Measurements from ENCODE around the gene IRS2. TPM values are rescaled to one million over a fixed set of nuclear protein-coding genes. Genes with fewer than 3 reads are reported as not detected.

IRS2 gene
- total and polyA plus RNA-seq, 2 of the 8 experiments (the other 6 are each of a cell fraction or from before 2014, with no cell fraction given): 2.6 to 17.0 TPM

DNA sequence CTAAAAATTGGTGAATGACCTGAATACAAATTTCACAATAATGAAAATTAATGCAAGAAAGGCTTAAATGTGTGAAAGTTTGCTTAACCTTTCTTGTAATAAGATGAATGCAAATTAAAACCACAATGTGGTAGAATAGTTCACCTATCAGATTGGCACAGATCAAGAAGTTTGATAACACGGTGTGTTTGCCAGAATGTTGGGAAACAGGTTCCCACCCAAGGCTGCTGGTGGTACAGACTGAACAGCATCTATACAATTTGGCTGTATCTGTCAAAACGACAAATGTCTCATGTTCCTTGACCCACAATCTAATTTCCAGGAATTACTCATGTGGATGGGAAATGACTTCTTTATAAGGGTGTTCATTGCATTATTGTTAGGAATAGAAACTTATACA lies 8.6 kb upstream of the IRS2 start:
- H3K56ac ChIP-seq (replicated peaks; ENCODE audit: insufficient read length, low read depth, low read length): no peak overlapping the region
- POLR2A ChIA-PET (ENCODE audit: partially characterized antibody): no interaction called here
- no peak overlapping the region for H2BK20ac ChIP-seq (ENCODE audit: low read length)
- H3K9me3 ChIP-seq (ENCODE audit: insufficient read depth in 2 of 2, low read depth in 1 of 2, low read length in 1 of 2): no peaks in the 10 kb centered on the region
- H2BK15ac ChIP-seq (ENCODE audit: low read length): no peak overlapping the region
- peaks cover 0 to 4% (median 4%) of the 10 kb centered on the region in 4 experiments; a peak in 4 of 7 replicates for H3K4me1 ChIP-seq (replicated peaks in 1 of 4; ENCODE audit: control insufficient read depth in 3 of 4, insufficient read depth in 4 of 4, low read length in 3 of 4)
- no peak overlapping the region for H3K23ac ChIP-seq (ENCODE audit: insufficient read length)
- no peaks in the 10 kb centered on the region for H4K20me1 ChIP-seq (replicated peaks in 1 of 2; ENCODE audit: control insufficient read depth in 1 of 2, insufficient read depth in 2 of 2, low read length in 2 of 2)
- WGBS, 2 experiments (ENCODE audit: extremely low coverage in 1 of 2, insufficient coverage in 1 of 2, insufficient read length in 1 of 2, insufficient replicate concordance in 2 of 2, low coverage in 1 of 2, low lambda C conversion rate in 2 of 2, missing lambda C conversion rate in 1 of 2): 70% methylated on average over 2 of the region's 2 CpGs; no CpG with 5 or more reads in 1 of the 2 experiments
- no peaks in the 10 kb centered on the region for H3K79me1 ChIP-seq (ENCODE audit: low read depth, low read length)
- H4K91ac ChIP-seq (replicated peaks; ENCODE audit: insufficient read length, low read length): no peak overlapping the region
- H3K79me2 ChIP-seq (ENCODE audit: control insufficient read depth in 1 of 2, insufficient read depth in 2 of 2, low read length in 2 of 2): no peaks in the 10 kb centered on the region
- no peak overlapping the region for H2AFZ ChIP-seq (ENCODE audit: low read length)
- H3K9ac ChIP-seq (replicated peaks in 1 of 4; ENCODE audit: extremely low read depth in 1 of 4, low read depth in 3 of 4, low read length in 3 of 4): no peak overlapping the region
- H4K8ac ChIP-seq (ENCODE audit: extremely low read depth, insufficient read depth, low read length): no peak overlapping the region
- no peak overlapping the region for H2BK120ac ChIP-seq (replicated peaks; ENCODE audit: low read depth, low read length)
- H3K23me2 ChIP-seq (ENCODE audit: low read depth, low read length): no peaks in the 10 kb centered on the region
- H3K27ac ChIP-seq (ENCODE audit: low read depth, low read length): no peak overlapping the region
- no peak overlapping the region for H2BK5ac ChIP-seq (ENCODE audit: low read depth, low read length)
- DNase-seq (ENCODE audit: low read depth in 1 of 2, low spot score in 2 of 2) (no peak), FAIRE-seq (peak; percentile 7)
- H3K4ac ChIP-seq (replicated peaks; ENCODE audit: insufficient read length, low read depth, low read length): no peak overlapping the region
- H3K36me3 ChIP-seq (ENCODE audit: control insufficient read depth in 2 of 4, insufficient read depth in 4 of 4, low read length in 3 of 4): no peaks in the 10 kb centered on the region
- no peak overlapping the region for H3K4me3 ChIP-seq (ENCODE audit: extremely low read depth in 1 of 4, insufficient read depth in 2 of 4, low read depth in 3 of 4, low read length in 4 of 4)
- H2BK12ac ChIP-seq (ENCODE audit: low read depth, low read length): no peak overlapping the region
- H2AK5ac ChIP-seq (ENCODE audit: low read depth, low read length): no peak overlapping the region
- no peak overlapping the region for H3K14ac ChIP-seq (ENCODE audit: insufficient read length)
- no peak overlapping the region for H3K18ac ChIP-seq (ENCODE audit: extremely low read depth, low read length)
- CTCF ChIA-PET (ENCODE audit: partially characterized antibody): interaction anchor here (1.5 kb wide), 1 partner anchor 10 kb away, joined by 5 read pairs; no protein-coding TSS in a partner anchor
- no peak overlapping the region for H3K4me2 ChIP-seq (ENCODE audit: insufficient read depth in 1 of 2, low read depth in 2 of 2, low read length in 2 of 2)
- no peak overlapping the region for H4K5ac ChIP-seq (ENCODE audit: insufficient read length, low read depth, low read length)
- no peaks in the 10 kb centered on the region for H3K27me3 ChIP-seq (replicated peaks in 1 of 4; ENCODE audit: control insufficient read depth in 3 of 4, extremely low read depth in 1 of 4, insufficient read depth in 3 of 4, low read length in 3 of 4)
- no peak for TF ChIP-seq HDAC6 (IDR thresholded peaks at IDR 0.05; ENCODE audit: low read depth, low read length)
- TF ChIP-seq NANOG (IDR thresholded peaks at IDR 0.05; ENCODE audit: insufficient read depth, low read depth, low read length, poor library complexity, severe bottlenecking): no peak
- TF ChIP-seq TEAD4 (IDR thresholded peaks at IDR 0.05; ENCODE audit: low read depth, low read length): no peak
- no peak for TF ChIP-seq KDM5A (IDR thresholded peaks at IDR 0.05; ENCODE audit: low read length)
- TF ChIP-seq BCL11A (IDR thresholded peaks at IDR 0.05; ENCODE audit: low read depth in 2 of 2, low read length in 2 of 2): no peak
- no peak for TF ChIP-seq RAD21 (IDR thresholded peaks at IDR 0.05 in 1 of 2, conservative IDR thresholded peaks at IDR 0.05 in 1 of 2; ENCODE audit: low read depth in 2 of 2, low read length in 2 of 2)
- no peak for TF ChIP-seq JUN (IDR thresholded peaks at IDR 0.05; ENCODE audit: low read depth, low read length)
- no peak for TF ChIP-seq ZNF274 (IDR thresholded peaks at IDR 0.05; ENCODE audit: borderline replicate concordance, extremely low read depth, low read length)
- TF ChIP-seq JUND (IDR thresholded peaks at IDR 0.05; ENCODE audit: low read length): no peak
- TF ChIP-seq, protein P1, sequence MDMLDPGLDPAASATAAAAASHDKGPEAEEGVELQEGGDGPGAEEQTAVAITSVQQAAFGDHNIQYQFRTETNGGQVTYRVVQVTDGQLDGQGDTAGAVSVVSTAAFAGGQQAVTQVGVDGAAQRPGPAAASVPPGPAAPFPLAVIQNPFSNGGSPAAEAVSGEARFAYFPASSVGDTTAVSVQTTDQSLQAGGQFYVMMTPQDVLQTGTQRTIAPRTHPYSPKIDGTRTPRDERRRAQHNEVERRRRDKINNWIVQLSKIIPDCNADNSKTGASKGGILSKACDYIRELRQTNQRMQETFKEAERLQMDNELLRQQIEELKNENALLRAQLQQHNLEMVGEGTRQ (IDR thresholded peaks at IDR 0.05; ENCODE audit: low read length): no peak
- TF ChIP-seq EP300 (IDR thresholded peaks at IDR 0.05; ENCODE audit: borderline replicate concordance in 1 of 2, low read depth in 2 of 2, low read length in 2 of 2): no peak
- TF ChIP-seq SP1 (IDR thresholded peaks at IDR 0.05; ENCODE audit: low read depth, low read length): no peak
- TF ChIP-seq CBX5 (IDR thresholded peaks at IDR 0.05; ENCODE audit: low read depth, low read length): no peak

Data from H1 (cell line).